NCI-H2107 (cell line): Measurements from ENCODE around the gene TMEM132C.

Experiments used
- DNase-seq: peaks from one replicate; lab custom pipeline; 2025; lab: John Stamatoyannopoulos, UW

The TMEM132C gene

DNA sequence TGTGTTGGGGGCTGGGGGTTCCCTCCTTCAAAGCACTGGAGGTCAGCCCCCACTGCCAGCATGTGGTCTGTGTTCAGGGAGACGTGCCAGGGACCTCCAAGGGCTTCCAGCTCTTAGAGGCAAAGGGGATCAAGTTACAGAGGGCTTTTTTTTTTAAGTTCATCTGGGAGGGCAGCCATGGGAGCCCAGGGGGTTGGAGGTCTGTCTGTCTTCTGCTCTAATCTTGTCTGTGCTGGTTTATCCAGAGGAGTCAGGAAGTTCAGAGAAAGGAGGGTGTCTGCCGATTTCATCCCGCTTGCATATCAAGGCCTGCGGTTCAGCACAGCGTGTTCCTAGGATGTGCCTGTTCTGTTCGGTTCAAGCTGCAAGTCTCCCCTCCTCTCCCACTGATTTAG, 72.2 kb downstream of the TMEM132C start:
- DNase-seq, result no peak

DNA sequence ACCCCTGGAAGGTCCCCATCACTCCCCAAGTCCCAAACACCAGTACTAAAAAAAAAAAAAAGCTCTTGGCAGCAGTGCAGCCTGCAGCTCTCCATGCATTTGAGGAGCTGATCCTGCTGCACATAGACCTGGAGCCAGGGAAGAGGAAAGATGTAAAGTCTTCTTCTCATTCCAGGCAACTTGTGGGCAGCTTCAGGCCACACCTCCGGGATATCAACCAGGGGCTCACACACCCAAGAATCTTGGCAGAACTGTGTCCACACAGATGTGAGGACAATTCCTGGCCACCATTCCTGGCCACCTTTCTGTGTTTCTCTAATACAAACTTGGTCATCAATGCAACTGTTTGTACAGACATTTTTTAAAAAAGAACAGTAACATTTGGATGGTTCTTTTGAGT, 72.7 kb downstream of the TMEM132C start:
- DNase-seq, result no peak

DNA sequence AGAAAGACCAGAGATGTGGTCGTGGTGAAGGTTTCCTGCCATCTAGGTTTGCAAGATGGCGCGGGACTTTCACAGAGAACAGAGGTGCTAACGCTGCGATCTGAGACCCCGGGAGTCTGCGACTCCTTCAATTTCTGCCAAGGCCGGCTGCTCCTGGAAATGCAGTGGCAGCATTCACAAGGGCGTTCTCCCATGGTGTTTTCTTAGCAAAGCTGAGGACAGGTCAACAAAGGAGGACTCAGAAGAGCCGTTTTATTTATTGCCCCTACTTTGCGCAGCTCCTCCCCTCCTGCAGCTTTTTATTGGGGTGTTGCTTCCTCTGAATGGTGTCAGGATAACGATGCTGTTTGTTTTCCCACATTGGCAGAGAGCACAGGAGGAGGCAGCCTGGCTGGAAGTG, 86.3 kb downstream of the TMEM132C start:
- no peak for DNase-seq

DNA sequence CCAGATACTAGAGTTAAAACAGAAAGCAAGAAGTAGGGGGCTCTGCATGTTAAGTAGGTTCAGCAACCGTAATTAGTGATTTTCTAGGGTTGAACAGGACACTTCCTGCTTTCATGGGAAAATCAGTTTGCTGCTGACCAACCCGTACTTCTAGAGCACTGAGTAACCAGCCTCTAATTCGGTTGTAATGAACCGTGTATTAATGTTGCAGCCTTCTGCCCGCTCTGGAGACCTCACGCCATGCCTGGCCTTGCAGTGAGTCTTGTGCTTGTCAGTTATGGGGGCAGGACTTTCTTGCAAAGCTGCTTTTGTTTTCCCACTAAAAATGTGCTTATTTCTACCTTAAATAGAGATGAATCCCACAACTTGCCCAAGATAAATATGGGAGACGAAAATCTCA, 89.6 kb downstream of the TMEM132C start:
- DNase-seq, result no peak

DNA sequence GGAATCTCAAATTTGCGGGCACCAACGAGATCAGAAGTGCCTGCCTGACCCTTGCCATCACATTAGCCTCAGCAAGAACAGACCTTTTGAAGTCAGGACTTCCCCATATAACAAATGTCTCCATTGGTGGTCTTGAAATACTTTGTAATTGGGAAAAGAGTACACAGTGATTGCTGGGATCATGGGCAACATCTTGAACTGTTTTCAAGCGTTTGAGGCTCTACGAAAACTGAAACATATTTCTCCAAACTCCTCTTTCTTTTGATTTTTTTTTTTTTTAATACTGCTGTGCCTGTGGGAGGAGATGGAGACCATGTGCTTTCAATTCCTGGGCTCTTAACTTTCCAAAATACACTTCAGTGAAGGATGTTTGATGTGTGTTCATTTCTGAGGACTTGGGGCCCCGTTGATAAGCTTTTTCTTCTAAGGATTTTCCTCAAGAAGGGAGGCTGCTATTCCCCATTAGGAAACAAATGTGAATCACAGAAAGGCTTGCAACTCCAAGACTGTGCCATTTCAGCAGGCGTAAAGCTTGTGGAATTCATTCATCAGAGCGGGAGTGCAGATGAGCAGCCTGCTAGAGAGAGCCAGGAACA, 94.5 kb downstream of the TMEM132C start:
- DNase-seq, result no peak

DNA sequence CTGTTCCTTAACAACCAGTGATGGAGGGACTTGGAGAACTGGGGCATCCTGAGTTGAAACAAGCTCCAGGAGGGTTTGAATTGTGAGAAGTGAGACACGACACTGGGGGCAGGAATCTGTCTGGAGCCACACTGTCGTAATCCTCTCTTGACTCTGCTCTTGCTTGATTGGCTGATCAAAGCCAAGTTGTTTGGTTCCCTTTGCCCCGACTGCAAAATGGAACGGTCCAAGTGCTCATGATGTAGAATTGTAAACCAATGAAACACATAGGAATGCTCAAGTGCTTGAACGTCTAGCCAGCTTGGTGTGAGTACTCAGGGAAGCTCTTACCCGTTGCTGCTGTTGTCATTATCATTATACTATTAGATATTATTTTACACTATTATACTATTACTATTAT, 98.1 kb downstream of the TMEM132C start:
- no peak for DNase-seq

DNA sequence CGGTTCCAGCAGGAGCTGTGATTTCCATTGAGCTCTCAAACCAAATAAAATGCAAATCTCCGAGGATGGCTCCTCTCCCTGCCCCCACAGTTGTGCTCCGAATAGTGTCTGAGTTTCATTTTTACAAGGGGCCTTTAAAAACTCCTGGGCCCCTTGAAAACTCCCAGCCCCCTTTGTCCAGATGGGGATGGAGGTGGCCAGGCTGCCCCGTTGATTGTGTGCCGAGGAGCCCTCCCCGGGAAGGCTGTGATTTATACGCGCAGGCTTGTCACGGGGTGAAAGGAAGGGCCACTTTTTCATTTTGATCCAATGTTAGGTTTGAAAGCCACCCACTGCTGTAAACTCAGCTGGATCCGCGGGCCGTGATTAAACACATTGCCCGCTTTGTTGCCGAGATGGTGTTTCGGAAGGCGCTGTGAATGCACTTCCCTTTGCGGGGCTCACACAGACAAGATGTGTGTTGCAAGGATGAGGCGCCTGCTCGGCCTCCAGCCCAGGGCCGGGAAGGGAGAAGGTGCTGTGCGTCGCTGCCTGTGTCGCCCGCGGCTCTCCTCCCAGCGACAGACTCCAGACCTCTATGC, 98.8 kb downstream of the TMEM132C start:
- no peak for DNase-seq

DNA sequence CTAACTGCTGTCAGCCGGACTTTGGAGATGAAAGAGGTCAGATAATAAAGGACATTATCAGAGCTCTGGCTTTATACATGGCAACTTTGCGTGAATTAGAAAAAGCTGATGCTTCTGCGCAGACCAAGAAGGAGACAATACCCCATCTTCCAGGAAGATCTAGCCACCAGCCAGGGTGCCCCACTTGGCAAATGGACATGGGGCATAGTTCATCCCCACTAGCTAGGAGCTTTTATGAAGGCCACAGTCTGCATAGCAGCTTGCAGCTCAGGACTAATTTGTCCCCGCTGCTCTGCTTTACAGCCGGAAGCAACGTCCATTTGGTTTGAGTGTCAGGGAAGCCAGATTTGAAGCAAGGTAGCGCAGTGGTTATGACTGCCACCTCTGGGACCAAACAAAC, 101.0 kb downstream of the TMEM132C start:
- DNase-seq, result no peak

DNA sequence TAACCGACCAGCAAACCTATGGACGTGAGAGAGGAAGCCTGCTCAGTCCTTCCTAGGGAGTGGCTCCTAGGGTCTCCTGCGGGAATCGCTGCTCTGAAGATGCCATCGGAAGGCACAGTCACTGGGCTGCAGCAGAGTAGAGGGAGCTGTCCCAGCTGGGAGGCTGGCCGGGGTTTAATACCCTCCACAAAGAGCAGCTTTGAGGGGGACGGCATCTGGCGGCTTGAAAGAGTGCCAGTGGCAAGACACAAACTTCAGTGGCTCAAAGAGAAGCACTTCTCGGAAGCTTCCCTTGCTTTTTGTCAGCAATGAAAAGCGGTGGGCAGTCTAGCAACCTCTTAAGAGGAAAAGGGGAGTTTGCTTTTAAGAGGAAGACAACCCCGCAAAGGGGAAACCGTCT, 114.6 kb downstream of the TMEM132C start:
- no peak for DNase-seq

DNA sequence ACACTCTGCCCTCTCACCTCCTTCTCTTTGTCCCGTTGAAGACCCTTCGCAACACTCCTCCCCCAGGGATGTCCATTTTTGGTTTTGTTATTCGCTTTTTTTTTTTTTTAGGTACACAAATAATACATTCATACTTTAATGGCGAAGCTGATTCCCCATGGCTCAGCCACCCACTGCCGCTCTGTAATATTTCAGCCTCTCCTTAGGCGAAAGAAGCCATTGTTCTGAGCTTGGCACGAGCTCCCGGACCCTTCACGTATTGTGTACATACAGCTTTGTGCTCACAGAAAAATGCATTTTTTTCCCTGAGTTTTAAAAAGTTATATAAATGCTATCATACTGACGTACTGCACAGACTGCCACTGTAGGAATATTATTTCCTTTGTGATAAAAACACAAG, 115.0 kb downstream of the TMEM132C start:
- no peak for DNase-seq

DNA sequence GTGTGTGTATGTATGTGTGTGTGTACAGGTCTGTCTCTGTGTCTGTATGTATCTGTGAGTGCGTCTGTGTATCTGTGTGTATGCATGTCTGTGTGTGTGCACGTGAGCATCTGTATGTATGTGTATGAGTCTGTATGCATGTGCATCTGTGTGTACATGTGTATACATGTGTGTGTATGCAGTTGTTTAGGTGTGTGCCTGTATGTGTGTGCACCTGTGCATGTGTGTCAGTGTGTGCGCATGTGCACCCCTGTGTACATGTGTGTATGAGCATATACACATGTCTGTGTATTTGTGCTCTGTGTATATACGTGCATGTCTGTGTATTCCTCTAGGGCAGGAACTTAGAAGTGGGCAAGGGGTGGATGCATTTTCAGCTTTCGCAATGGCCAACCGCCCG, 116.0 kb downstream of the TMEM132C start:
- no peak for DNase-seq

DNA sequence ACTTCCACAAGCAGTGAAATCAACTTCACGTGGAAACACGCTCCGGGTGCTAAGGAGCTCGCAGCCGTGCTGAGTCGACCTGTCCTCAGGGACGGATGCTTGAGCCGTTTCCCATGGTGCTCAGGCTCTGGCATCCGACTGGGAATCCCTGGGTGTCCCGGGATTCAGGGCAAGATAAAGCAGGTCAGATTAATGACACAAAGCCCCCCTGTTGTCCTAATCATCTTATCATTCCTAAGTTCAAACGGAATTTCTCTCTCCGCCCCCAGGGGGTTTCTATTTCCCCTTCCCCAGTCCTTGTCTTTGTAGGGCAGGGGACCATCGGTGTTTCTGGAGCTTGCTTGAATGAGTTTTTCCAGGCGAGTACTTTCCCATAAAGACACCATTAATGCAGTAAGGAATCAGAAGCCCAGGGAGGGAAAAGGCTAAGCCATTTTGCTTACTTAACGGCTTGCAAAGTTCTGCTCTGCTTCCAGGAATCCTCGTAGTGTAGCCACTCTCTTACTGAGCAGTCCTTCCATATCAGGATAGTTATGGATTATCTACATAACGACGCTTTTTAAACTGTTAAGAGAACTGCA, 116.5 kb downstream of the TMEM132C start:
- no peak for DNase-seq

DNA sequence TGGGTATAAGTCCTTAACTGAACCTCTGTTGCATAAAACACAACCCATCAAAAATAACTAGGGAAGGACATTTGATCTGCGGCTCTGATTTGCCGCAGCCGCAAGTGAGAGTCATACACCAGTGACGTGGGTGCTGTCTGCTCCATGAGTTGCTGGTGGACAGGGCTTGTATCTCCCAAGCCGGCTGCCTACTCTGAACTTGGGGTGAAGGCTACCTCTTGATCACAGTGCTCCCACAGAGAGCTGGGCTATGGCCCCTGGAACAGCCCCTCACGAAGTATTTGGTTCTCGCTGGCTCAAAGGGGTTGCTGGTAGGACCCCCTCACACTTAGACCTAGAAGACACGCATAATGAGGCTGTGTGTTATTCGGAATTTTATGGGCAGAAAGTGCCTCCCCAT, 118.8 kb downstream of the TMEM132C start:
- DNase-seq, result no peak

DNA sequence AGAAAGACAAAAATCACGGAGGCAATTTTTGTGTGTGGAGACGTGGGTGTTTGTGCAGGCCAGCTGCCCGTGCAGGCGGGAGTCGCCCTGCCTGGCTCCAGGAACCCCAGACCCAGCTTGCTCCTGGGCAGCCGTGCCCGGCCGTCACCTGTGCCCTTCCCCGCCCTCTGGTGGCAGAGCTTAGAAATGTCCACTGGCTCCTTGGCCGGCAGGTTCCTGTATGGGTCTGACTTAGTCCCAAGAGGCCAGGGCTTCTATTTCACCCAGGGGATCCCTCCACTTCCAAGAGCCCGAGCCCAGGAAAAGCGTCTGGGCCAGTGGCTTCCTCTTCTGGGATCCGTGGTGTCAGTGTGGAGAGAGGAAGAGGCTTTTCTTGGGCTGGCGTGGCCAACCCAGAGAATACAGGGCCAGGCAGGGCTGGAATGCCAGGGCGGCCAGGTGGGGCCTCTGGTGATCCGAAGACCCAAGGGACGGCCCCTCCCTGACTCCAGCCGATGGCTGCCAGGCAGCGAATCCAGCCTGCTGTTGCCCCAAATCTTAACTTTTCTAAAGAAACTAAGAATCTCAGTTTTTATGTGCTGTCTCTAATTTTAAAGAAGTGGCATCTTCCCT, 120.9 kb downstream of the TMEM132C start:
- peak; percentile 53 for DNase-seq

DNA sequence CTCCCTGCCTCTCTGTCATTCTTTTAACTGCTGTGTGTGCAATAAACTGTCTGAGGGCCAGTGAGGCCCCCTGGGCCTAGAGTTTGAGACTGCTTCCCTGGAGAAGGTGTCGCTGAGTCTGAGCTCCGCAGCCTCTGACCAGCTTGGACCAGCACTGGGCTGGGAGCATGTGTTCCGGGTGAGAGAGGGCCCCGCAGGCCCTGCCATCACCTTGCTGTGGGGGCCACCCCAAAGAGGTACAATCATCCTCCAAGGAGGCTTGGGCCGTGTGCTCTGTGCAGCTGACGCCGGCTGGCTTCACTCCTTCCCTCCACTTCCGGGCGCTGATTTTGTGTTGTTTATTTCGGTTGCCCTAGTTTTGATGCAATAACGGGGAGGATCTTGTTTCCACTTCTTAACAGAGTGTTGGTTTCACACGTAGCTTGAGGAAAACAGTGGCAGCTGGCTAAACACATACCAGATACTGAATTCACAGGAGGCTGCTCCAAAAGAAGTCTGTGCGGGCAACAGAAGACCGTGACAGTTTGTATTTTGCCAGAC, 121.6 kb downstream of the TMEM132C start:
- peak; percentile 46 for DNase-seq

DNA sequence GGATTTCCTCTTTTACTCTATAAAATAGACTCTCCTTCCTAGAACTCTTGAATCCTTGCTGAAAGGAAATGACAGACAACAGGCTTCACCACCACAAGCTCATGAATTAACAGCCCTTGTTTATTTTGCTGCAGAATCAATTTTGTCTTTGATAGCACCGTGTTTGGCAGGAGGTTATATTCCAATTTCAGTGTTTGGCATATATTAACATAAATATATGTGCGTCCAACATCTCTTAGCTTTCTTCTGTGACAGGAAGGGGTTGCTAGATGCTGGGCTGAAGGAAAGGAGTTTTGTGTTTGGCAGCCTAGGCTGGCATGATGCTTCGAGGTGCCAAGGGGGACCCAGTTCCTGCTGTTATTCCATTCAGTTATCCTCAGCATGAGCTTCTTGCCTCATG, 126.4 kb downstream of the TMEM132C start:
- DNase-seq, result no peak

DNA sequence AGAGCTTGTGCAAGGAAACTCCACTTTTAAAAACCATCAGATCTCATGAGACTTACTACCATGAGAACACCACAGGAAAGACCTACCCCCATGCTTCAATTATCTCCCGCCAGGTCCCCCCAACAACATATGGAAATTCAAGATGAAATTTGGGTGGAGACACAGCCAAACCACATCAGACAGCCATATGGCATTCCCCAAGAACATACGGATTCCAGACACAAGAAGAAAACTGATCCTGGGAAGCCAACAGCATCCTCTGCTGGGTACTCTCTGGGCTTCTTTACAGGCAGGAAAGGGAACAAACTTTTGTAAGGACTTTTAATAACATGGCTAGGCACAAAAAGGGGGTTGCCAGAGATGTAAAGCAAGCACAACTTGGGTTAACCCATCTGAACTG, 127.2 kb downstream of the TMEM132C start:
- no peak for DNase-seq

DNA sequence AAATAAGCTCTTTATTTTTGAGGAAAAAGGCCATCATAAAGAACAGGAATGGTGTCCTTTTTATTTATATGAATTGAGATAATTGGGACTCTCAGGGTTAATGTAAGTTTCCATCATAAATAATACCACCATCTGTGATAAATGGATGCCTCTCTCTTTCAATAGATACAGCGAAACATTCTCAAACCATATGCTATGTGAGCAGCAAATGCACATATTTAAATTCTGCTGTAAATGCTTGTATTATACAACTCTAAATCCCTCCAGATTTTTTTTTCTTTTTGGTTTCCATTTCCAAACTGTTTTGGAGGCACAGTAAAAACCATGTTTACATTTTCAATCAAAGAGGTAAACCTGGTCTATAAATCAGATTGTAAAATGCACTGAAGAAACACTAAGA, 132.3 kb downstream of the TMEM132C start:
- DNase-seq, result no peak

DNA sequence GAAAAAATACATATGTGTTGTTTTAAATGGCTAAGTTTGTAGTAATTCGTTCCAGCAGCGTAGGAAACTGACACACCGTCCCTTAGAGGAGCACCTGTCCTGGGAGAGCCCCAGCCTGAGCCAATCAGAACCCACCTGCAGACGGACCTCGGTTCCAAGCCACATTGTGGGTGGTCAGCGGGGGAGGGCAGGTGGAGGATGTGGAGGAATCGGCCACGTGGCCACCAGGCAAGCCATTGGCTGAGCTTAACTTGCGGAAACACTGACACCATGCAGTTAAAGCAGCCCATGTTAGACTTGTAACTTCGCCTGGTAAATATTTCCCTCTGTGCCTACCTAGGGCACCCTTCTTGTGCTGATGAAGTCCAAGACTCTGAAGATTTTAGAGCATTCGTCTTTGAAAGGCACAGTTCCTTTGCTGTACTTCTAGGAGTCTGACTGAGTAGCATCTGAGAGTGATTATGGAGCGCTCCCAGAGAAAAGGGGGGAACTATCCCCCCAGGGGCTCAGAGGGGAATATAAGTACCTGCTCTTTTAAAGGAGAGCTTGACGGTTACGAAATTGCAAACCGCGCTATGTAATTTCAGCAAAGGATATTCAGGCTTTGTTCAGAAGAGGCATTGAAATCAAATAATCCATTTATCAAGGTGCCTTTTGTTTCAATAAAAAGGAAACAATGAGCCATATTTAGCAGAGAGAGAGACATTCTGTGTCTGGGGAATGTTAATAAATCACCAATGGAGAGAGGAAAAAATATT, 135.7 kb downstream of the TMEM132C start:
- DNase-seq, result no peak

DNA sequence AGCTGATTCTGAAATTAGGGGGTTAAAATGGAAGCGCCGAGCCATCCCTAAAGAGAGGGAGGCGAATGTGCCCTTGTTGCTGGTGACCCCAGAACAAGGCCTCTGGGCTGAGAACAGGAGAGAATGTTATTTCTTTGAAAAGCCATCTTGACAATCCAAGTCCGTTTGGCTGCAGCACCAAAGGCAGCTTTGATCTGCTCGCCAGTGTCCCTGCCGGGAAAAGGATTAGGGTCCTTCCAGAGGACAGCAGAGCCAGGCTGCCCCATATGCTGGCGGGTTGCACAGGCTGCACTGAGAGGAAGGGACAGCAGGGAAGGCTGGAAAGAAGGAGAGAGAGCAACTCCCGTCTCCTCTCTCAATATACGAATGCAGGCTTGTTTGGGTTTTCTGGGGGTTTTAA, 141.7 kb downstream of the TMEM132C start:
- DNase-seq, result no peak

DNA sequence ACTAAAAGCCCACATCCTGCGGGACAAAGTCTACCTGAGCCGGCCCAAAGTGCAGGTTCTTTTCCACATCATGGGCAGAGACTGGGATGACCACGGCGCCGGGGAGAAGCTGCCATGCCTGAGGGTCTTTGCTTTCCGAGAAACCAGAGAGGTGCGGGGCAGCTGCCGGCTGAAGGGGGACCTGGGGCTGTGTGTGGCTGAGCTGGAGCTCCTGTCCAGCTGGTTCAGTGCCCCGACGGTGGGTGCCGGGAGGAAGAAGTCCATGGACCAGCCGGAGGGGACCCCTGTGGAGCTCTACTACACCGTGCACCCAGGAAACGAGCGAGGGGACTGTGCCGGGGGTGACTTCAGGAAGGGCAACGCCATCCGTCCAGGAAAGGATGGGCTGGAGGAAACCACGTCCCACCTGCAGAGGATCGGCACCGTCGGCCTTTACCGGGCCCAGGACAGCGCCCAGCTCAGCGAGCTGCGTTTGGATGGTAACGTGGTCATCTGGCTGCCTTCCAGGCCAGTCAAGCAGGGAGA, 148.1 kb downstream of the TMEM132C start:
- DNase-seq, result no peak

DNA sequence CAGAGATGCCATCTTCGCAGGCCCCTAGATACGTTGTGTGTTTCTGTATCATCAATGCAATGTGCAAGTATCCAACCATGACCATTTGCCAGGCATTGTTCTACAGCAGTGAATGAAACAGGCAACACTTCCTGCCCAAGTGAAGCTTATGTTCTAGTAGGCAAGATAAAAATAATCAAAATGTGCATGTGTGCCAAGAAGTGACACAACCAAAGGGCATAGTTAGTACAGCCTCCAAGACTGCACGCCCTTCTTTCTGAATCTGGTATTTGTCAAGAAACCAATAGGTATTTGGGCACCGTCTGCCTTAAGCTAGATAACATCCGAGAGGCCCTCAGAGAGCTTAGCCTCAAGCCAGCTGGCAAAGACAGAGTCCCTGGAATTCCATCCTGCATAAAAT, 152.0 kb downstream of the TMEM132C start:
- no peak for DNase-seq
